Epidermal melanocyte (primary cell): ENCODE results near the gene USP13.

ENCODE experiments used
- DNase-seq: peaks from one replicate; pipeline ENCODE4 v3.0.0; 2011; ENCODE audit warnings: low spot score; ENCODE audit not compliant: insufficient read length

USP13 gene

DNA sequence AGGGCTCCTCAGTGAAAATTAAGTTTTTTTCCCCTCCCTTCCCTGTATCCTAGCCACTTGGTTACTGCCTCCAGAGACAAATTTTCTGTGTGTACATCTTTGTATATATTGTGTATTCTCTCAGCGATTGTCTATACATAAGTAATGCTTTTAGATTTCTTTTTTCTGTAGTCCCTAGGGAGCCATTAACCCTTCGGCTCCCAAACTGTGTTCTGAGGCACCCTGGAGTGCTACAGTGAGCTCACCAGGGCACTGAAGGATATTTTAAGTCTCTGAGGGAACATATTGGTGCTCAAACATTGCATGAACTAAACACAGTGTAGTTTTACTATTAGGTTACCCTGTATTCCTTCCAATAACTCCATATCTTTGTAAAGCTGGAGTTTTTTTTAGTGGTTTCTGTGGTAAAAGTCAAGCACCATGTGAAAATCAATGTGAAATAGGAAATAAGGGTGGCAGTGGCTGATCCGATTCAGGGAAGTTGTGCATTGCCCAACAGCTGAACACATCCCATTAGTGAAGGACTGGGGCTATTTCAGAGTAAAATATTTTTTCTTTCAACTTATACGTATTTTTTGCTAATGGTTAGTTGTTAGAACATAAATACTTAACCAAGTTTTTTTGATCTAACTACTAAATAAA is 43.0 kb downstream of the USP13 start:
- no peak for DNase-seq

- no peak for DNase-seq
These were observed 45.0 kb downstream of the USP13 start for GRCh38 chr3:179697736-179698332.

DNA sequence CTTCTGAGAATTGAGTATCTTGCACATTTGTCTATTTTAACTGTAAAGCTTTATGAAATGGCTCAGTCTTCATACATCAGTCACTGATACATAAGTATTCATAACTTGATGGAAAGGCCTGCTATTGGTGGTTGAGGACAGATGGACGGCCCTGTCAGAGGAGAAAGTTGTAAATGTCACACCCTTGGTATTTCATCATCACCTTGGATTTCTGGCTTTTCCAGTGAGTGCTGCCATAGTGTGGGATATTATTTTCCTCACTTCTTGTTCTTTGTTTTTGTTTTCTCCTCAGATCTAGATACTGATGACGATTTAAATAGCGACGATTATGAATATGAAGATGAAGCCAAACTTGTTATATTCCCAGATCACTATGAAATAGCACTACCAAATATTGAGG is 47.9 kb downstream of the USP13 start:
- no peak for DNase-seq

DNA sequence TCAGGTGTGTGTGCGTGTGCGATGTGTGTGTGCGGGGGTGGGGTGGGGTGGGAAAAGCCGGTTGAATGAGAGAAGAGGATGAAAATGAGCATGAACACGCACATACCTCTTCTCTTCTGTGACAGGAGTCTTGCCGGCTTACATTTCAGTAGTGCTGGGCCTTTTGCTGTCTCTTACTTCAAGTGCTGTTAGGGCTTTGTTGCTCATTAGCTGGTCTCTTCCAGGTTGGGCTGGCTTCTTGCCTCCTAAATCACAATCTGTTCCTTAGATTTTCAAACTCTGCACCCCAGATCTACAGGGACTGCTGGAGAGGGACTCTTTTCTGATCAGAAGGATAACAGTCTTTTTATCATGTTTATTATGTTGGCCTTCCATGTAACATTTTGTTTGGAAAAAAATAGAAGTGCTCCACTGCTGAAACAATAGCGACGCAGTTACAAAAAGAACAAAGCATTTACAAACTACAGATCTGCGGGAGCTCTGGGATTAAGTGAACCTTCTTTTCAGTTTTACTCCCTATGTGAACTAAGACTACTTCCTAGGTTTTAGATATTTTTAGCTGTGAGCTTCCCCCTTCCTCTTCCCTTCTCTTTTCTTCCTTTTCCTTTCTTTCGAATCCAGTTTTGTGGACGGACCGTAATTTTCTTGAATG is 48.5 kb downstream of the USP13 start:
- DNase-seq = no peak

GRCh38 chr3:179702271-179702947 is 49.6 kb downstream of the USP13 start:
- no peak for DNase-seq

GRCh38 chr3:179703816-179704215 is 51.0 kb downstream of the USP13 start:
- no peak for DNase-seq

DNA sequence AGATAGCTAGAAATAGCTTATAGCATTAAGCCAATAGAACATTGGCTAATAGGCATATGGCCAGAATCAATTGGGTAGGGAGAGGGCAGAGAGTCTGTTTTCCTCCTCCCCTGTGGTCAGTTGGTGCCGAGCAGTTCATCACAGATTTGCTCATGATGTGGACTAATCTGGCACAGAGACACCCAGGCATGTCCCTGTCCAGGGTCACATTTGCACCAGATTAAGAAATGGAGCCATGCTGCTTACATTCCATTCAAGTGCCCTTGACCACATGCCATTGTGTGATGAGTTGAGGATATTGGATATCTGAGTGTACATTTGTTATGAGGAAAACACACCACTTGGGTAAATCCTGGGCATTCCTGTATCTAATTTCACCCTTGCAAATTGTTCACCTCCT is 53.4 kb downstream of the USP13 start:
- no peak for DNase-seq

GRCh38 chr3:179710079-179710478 is 57.2 kb downstream of the USP13 start:
- no peak for DNase-seq

- DNase-seq = no peak
These were observed 60.8 kb downstream of the USP13 start for GRCh38 chr3:179713643-179714090.

DNA sequence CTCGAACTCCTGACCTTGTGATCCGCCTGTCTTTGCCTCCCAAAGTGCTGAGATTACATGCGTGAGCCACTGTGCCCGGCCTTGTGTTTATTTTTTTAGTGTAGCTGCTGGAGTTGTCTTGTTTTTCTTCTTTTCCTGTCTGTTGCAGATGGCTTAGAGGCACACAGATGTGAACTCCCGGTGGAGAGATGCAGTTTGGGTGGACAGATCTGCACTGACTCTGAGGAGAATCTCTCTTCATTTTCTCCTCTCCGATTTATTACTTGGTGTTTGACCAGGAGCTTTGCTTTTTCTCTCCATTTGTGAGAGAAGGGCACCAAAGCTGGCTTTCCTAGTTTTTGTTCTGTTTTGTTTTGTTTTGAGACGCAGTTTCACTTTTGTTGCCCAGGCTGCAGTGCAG is 62.7 kb downstream of the USP13 start:
- no peak for DNase-seq

DNA sequence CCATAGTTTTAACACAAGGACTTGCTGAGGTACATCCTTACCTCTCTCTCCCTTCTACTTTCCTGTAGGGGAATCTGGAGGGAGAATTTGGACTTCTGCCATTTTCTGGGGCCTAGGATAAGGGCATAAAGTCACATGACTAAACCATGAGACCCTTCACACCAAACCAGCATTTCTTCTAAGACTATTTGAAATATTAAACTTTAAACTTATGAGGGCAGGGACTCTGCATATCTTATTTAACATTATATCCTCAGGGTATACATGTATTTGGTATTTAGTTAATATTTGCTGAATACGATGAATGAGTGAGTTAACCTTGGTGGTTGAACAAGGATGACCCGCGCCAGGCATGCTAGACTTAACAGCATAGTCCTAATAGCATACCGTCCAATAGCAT is 63.4 kb downstream of the USP13 start:
- DNase-seq = no peak

- no peak for DNase-seq
These were observed 64.0 kb downstream of the USP13 start for GRCh38 chr3:179716811-179717210.

DNA sequence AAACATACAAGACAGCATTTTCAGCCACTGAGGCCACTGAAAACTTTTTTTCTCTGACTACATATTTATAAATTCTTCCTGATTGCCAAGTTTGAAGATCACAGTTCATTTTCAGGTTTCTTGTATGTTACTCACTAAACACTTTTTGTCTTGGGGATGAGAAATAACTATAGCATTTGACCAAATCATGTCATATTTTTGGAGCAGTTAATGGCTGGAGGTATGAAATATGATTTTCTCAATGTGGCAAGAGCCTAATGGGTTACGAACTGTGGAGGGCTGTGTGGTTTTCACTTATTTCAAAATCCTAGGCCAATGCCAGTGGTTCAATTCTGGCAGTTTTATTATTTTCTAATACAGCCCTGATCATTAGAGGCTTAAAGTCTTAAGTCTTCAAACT is 64.4 kb downstream of the USP13 start:
- no peak for DNase-seq

GRCh38 chr3:179719048-179719734 is 66.4 kb downstream of the USP13 start:
- DNase-seq = no peak

GRCh38 chr3:179720196-179720595 is 67.4 kb downstream of the USP13 start:
- no peak for DNase-seq

DNA sequence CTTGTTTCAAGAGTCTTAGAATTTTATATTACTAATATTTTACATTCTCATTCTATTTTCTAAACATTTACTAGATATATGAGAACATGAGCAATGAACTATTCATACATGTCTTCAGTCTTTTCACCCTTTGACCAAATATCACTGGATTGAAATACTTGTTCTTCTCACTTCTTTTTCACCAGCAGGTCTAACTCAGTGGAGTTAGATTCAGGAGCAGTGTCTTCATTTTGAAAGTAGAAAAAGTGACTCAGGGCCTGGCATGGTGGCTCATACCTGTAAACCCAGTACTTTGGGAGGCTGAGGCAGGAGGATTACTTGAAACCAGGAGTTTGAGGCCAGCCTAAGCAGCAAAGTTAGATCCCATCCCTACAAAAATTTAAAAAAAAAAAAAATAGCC is 70.8 kb downstream of the USP13 start:
- DNase-seq = no peak

DNA sequence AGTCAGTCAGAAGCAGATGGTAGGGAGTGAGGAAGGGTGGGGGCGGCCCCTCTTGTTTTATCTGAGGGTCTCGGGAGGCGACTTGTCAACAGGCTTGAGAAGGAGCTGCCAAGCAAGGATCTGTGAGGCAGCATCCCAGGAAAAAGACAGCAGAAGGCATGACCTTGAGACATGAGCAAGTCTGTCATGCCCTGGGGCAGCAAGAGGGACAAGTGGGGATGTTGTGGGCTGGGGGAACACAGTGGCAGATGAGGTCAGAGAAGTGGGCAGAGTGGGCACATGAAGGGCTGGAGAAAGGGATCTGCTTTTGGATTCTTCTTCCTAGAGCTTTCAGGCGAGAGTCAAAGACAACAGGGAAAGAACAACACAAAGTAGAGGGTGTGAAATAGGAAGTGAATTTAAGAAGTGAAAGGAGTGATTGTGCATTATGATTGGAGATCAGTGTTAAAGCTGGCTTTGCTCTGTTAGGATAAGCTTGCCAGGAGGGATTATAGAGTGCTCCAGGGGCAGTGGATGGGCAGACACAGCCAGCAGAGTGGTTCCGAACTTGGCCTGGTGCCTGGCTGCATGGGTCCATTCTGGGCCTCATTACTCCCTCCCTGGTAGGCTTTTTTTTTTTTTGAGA is 73.3 kb downstream of the USP13 start:
- DNase-seq = no peak

- DNase-seq = no peak
These were observed 76.2 kb downstream of the USP13 start for GRCh38 chr3:179729086-179729485.

DNA sequence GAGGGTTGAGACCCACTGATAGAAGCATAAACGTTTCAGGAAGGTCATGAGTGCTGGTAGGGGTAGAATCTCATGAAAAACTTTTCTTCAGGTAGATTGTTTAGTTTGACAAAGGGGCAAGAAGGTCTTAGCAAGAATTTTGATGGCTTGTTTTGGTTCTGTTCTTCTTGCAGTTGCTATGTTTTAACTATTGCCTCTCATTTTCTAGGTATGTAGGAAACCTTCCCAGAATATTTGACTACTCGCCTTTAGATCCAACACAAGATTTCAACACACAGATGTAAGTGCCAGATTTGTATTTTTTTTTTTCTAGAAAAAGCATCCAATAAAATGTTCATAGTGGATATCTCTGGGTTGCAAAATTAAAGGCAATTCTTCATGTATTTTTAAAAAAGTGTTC is 77.1 kb downstream of the USP13 start:
- DNase-seq = no peak

DNA sequence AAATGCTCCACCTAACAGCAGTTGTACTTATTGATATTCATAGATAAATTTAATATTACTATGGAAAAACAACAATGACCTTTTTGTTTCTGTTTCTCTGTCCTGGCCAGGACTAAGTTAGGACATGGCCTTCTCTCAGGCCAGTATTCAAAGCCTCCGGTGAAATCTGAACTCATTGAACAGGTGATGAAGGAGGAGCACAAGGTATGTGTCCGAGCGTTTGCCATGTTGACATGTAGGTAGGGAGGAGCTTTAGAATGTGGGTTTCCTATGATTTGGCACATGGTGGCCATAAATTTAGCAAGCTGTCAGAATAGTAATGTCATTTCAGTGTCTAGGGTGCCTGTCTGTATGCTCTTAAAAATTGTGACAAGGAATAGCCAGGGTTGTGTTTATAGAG is 77.7 kb downstream of the USP13 start:
- no peak for DNase-seq

DNA sequence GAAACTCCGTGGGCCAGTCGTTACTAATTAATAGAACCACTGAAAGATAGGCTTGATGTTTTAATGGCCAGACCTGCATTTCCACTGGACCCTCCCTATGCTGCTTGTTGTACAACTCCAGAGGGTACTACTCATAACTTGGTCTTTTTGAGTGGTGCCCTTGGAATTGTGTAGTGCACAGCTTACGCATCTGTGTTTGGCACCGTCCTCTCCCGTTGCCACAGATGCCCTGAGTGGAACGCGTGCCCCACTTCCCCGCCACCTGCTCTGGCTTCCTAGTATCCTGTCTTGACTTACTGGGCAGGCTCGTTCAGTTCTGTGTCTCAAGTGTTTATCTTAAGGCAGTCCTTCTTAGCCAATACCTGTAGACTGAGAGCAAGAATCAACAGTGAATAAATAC is 78.7 kb downstream of the USP13 start:
- DNase-seq = no peak
